Muscle layer of colon (tissue), 2 donors: Measurements from ENCODE around the gene ITPRID2.
A peak's percentile ranks its signal among the peaks of the same experiment; 100 is the strongest.

Experiments used
- H3K27ac ChIP-seq: one replicate; pipeline ENCODE4 v1.7.0; 2013; ENCODE audit warnings: low read depth, mild to moderate bottlenecking, low read length, moderate library complexity
- H3K27me3 ChIP-seq, 2 donors: one replicate each; pipeline ENCODE4 v1.7.0; 2013; ENCODE audit warnings: low read length in 2 of 2, mild to moderate bottlenecking in 2 of 2; ENCODE audit not compliant: insufficient read depth in 2 of 2, control insufficient read depth in 1 of 2
- H3K36me3 ChIP-seq: one replicate; pipeline ENCODE4 v1.7.0; 2013; ENCODE audit warnings: mild to moderate bottlenecking, low read length; ENCODE audit not compliant: insufficient read depth
- H3K4me1 ChIP-seq: one replicate; pipeline ENCODE4 v1.7.0; 2013; ENCODE audit warnings: mild to moderate bottlenecking, low read length; ENCODE audit not compliant: insufficient read depth
- H3K4me3 ChIP-seq, 2 donors: one replicate each; pipeline ENCODE4 v1.7.0; 2013; ENCODE audit warnings: low read length in 2 of 2, low read depth in 1 of 2, mild to moderate bottlenecking in 1 of 2, moderate library complexity in 1 of 2
- H3K9ac ChIP-seq: one replicate; pipeline ENCODE4 v1.7.0; 2013; ENCODE audit warnings: low read length
- H3K9me3 ChIP-seq: one replicate; pipeline ENCODE4 v1.7.0; 2013; ENCODE audit warnings: mild to moderate bottlenecking, low read length
- donor health status: abdominal sarcoma.
- donor health status: Adenocarcinoma of cecum.

ITPRID2 gene

DNA sequence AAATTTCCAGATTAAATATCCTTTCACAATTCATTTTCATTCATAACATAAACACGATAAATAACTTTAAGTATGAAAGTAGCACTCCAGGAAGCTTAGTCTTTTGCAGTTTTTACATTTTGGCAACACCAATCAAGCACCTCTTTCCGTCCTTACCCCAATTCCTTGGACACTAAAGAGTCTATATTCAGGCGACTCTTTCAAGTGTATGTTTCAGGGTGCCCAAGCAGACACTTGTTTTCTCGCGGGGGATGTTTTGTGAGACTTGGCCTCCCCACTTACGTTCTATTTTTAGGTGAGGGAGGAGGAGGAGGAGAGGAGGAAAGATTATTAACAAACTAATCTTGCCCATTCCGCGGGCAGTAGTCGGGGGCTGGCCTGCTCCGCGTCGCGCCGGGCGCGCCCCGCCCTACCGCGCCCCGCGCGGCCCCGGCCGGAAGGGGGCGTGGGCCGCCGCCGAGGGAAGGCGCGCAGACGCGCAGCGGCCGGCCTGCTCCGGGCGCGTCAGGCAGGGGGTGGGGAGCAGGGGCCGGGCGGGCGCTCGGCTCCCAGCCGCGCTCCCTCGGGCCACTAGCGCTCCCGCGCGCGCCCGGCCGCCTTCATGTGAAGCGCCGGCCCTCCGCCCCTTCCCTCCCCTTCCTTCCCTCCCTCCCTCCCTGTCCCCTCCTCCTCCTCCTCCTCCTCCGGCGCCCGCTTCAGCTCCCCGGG is at the start of gene ITPRID2:
ITPRID2 (plus strand) TSS at position 473 of the 708 bp plus-strand sequence. CDS start 337 bp downstream, outside the sequence.
- peak within 1 kb of the TSS; percentile 86 for H3K9ac ChIP-seq
- peak within 1 kb of the TSS; percentile 67 to 93 for H3K4me3 ChIP-seq
- H3K27me3 ChIP-seq = no peaks in the 10 kb centered on the region
- H3K36me3 ChIP-seq = no peaks in the 10 kb centered on the region
- no peaks in the 10 kb centered on the region for H3K9me3 ChIP-seq
- H3K27ac ChIP-seq = peak within 1 kb of the TSS; percentile 93
- peaks cover 33% of the 10 kb centered on the region for H3K4me1 ChIP-seq

DNA sequence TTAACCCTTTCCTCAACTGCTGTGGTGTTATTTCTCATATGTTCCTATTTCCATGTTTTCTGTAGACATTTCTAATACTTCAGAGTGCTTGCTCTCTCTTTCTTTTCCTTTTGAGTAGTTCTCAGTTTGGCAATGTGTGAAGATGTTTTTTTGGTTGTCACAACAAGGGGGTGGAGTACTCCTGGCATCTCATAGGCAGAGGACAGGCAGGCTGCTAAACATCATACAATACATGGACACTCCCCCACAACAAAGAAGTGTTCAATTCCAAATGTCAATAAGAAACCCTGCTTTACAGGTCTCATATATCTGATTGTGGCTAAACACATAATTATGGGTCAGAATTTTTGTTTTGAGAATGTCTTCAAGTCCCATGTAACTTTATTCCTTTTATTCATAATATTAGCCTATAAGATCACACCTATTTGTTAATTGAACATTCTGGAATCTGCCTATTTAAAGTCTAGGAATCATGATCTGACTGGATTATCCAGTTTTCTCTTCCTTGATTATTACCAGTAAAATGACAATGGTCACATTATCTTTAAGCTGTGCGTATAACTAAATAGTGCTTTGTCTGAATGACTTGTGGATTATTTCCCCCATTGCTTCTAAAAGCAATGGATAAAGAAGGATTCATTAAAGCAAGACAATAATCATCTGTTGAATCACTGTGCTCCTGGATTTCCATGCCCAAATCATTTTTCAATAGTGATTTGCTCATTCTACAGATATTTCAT is 46.8 kb upstream of the ITPRID2 start:
- H3K9me3 ChIP-seq = no peaks in the 10 kb centered on the region

DNA sequence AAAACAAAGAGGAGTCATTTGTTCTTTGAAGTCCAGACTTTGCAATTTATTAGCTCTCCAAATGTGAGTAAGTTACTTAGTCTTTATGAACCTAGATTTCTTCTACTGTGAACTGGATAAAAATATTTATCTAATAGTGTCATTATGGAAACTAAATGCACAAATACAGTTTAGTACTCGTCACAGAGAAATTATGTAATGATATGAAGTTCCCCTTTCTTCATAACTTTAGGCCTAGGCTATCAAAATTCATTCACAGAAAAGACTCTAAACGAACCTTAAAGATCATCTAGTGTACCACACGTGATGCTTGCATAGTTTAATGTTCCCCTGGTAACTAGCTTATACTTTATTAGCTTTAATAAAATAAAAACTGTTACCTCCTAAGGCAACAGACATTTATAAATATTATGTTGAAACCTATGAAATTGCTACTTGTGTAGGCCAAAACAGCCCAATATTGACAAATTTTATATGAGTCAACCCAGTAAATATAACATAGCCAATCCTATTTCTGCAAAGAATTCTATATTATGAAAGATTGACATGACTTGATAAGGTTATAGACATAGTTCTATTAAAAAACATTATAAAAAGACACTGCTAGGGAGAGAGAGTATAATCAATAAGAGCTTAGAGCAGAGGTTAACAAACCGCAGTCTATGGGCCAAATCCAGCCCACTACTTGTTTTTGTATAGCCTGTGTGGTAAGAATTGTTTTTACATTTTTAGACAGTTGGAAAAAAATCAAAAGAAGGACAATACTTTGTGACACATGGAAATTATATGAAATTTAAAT is 44.9 kb upstream of the ITPRID2 start:
- Histone ChIP-seq H3K9ac (no peak overlapping the region), H3K27me3 (no peaks in the 10 kb centered on the region), H3K9me3 (no peaks in the 10 kb centered on the region), H3K4me3 (no peak overlapping the region), H3K27ac (no peak overlapping the region), H3K4me1 (no peaks in the 10 kb centered on the region), H3K36me3 (no peaks in the 10 kb centered on the region)

More for the DNA sequence above, 46.8 kb upstream of the ITPRID2 start:
- H3K4me3 ChIP-seq = no peak overlapping the region
- H3K27me3 ChIP-seq = no peaks in the 10 kb centered on the region
- no peak overlapping the region for H3K27ac ChIP-seq
- no peak overlapping the region for H3K9ac ChIP-seq
- H3K36me3 ChIP-seq = no peaks in the 10 kb centered on the region
- H3K4me1 ChIP-seq = no peaks in the 10 kb centered on the region

GRCh38 chr2:181847198-181847556 is 44.4 kb upstream of the ITPRID2 start:
- Histone ChIP-seq H3K9me3 (no peaks in the 10 kb centered on the region), H3K27ac (no peak overlapping the region), H3K4me1 (no peaks in the 10 kb centered on the region), H3K27me3 (no peaks in the 10 kb centered on the region), H3K36me3 (no peaks in the 10 kb centered on the region), H3K4me3 (no peak overlapping the region), H3K9ac (no peak overlapping the region)

DNA sequence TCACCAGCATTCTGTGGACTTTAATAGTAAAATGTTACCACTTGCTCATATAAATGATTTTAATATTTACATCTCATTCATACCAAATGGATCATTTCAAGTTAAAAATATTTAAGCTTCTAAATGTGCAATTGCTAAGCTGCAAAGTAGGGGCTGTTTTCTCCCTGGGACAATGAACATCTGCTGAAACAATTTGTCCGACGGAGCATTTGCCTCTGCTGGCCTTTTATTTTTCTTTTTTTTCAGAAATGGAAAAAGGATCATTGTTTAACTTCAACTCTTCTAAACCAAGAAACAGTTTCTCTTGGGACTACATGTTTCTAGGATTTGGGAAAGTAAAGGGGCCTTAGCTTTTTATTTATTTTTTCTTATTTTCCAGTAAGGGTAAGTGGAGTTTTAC is 43.8 kb upstream of the ITPRID2 start:
- H3K9me3 ChIP-seq = no peaks in the 10 kb centered on the region
- no peaks in the 10 kb centered on the region for H3K27me3 ChIP-seq
- H3K9ac ChIP-seq = no peak overlapping the region
- no peaks in the 10 kb centered on the region for H3K36me3 ChIP-seq
- H3K4me3 ChIP-seq = no peak overlapping the region
- no peak overlapping the region for H3K27ac ChIP-seq
- H3K4me1 ChIP-seq = no peaks in the 10 kb centered on the region

GRCh38 chr2:181848261-181848886 is 43.2 kb upstream of the ITPRID2 start:
- H3K4me1 ChIP-seq = no peaks in the 10 kb centered on the region
- H3K27me3 ChIP-seq = no peaks in the 10 kb centered on the region
- H3K36me3 ChIP-seq = no peaks in the 10 kb centered on the region
- H3K4me3 ChIP-seq = no peak overlapping the region
- no peaks in the 10 kb centered on the region for H3K9me3 ChIP-seq
- no peak overlapping the region for H3K27ac ChIP-seq
- no peak overlapping the region for H3K9ac ChIP-seq

DNA sequence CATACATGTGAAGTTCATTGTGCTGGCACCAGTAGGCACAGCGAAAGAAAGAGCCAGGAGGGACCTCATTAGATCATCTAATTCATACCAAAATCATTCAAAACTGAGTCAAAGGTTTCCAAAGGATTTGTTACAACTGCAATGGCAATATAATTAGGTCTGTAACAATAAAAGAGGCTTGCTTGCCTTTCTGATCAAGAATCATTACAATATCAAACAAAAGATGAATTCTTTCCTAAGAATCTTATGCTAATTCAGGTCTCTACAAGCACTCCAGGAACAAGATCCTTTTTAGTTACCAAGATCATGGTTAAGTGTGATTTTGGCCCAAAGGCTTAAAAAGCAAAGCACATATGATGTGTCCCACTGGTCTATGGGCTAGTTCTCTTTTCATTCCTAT is 41.9 kb upstream of the ITPRID2 start:
- Histone ChIP-seq H3K4me3 (no peak overlapping the region), H3K27ac (no peak overlapping the region), H3K4me1 (no peaks in the 10 kb centered on the region), H3K27me3 (no peaks in the 10 kb centered on the region), H3K36me3 (no peaks in the 10 kb centered on the region), H3K9ac (no peak overlapping the region), H3K9me3 (no peaks in the 10 kb centered on the region)

DNA sequence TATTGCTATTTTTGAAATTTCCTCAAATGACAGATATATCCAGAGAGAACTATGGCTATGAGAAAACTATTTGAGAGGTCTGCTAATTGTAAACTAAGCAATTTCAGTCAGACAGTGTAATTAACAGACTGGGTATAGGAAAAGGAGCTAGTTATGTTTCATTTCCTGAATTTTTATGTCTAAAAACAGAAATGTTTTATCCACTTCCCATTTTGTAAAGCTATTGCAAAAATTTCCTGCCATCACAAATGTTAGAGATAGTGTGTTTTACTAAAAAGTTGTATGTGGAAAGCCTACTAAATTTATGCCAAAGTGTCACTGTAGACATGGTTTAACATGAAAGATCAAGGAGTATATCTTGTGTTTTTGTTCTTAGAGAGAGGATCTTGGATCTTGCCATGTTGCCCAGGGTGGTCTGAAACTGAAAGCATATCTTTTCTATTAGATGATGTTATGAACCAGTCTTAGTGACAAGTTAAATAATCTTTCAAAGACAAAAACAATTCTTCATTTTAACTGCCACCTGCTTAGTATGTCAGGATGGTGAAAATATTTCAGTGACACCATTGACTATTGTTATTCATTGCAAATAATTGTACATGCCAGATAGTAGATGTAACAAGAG is 40.5 kb upstream of the ITPRID2 start:
- H3K4me3 ChIP-seq = no peak overlapping the region
- H3K4me1 ChIP-seq = no peaks in the 10 kb centered on the region
- H3K9ac ChIP-seq = no peak overlapping the region
- H3K27me3 ChIP-seq = no peaks in the 10 kb centered on the region
- no peaks in the 10 kb centered on the region for H3K36me3 ChIP-seq
- H3K9me3 ChIP-seq = no peaks in the 10 kb centered on the region
- H3K27ac ChIP-seq = no peak overlapping the region

- Histone ChIP-seq H3K9me3 (no peaks in the 10 kb centered on the region), H3K36me3 (no peaks in the 10 kb centered on the region), H3K4me3 (no peak overlapping the region), H3K27me3 (no peaks in the 10 kb centered on the region), H3K4me1 (no peaks in the 10 kb centered on the region), H3K9ac (no peak overlapping the region), H3K27ac (no peak overlapping the region)
These were observed 39.8 kb upstream of the ITPRID2 start for GRCh38 chr2:181851726-181852125.

GRCh38 chr2:181853696-181854095 is 37.8 kb upstream of the ITPRID2 start:
- Histone ChIP-seq H3K4me3 (no peak overlapping the region), H3K9me3 (no peaks in the 10 kb centered on the region), H3K9ac (no peak overlapping the region), H3K27me3 (no peaks in the 10 kb centered on the region), H3K36me3 (no peaks in the 10 kb centered on the region), H3K4me1 (no peaks in the 10 kb centered on the region), H3K27ac (no peak overlapping the region)

DNA sequence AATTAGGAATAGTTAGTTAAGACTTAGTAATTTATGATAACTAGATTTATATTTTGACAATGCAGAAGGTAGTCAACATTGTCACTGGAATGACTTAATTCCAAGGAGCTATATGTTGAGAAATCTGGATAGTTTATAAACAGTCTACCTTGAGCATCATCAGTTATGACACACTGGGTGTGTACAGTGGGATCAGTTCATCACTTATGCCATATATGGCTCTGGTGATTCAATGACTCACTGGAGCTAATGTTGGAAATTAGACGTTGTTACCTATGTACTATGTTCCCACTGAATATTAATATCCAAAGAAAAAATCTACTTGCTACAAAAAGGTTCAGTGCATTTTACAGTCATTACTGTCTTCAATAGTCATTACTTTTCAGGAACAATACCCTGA is 34.0 kb upstream of the ITPRID2 start:
- Histone ChIP-seq H3K27me3 (no peaks in the 10 kb centered on the region), H3K4me1 (no peaks in the 10 kb centered on the region), H3K9me3 (no peaks in the 10 kb centered on the region), H3K9ac (no peak overlapping the region), H3K4me3 (no peak overlapping the region), H3K36me3 (no peaks in the 10 kb centered on the region), H3K27ac (no peak overlapping the region)
